Stomach (tissue), 9 donors: Measurements from ENCODE around the gene GRAMD2A. TPM values are rescaled to one million over a fixed set of nuclear protein-coding genes. Genes with fewer than 3 reads are reported as not detected.

Source experiments
- DNase-seq, 2 donors: peaks; one replicate each; pipeline versions ENCODE4 v3.0.0 to v3.0.0-alpha.2; 2013 to 2019
- H3K27ac ChIP-seq, 5 donors: fragments of 200-600 bp in 4 of 5; sonication (generic) in 4 of 5; one replicate each; pipeline ENCODE4 v1.5.1; 2013 to 2019; ENCODE audit warnings: mild to moderate bottlenecking in 1 of 5, moderate library complexity in 1 of 5
- H3K27me3 ChIP-seq, 3 donors: fragments of 200-600 bp; sonication (generic); one replicate each; pipeline ENCODE4 v1.5.1; 2017 to 2019; ENCODE audit warnings: mixed run types in 1 of 3
- H3K36me3 ChIP-seq, 4 donors: fragments of 200-600 bp; sonication (generic); 1 replicate in 3 of 4; 2 replicates in 1 of 4; pipeline ENCODE4 v1.5.1; 2016 to 2019
- H3K4me1 ChIP-seq, 4 donors: fragments of 200-600 bp; sonication (generic); one replicate each; pipeline ENCODE4 v1.5.1; 2016 to 2019
- H3K4me3 ChIP-seq, 4 donors: fragments of 200-600 bp; sonication (generic) in 3 of 4; one replicate each; pipeline ENCODE4 v1.5.1; 2016 to 2019; ENCODE audit warnings: mild to moderate bottlenecking in 1 of 4
- H3K9me3 ChIP-seq, 4 donors: fragments of 200-600 bp; sonication (generic); one replicate each; pipeline ENCODE4 v1.5.1; 2016 to 2019
- CTCF ChIP-seq, 7 experiments: fragments of 450-650 bp in 4 of 7; fragments of 200-600 bp in 3 of 7; sonication (generic) in 3 of 7; IDR thresholded peaks; one replicate each; pipeline ENCODE4 v1.5.1; 2016 to 2019; ENCODE audit warnings: antibody characterized with exemption in 7 of 7, control low read depth in 2 of 7, mild to moderate bottlenecking in 1 of 7
- EP300 ChIP-seq: sonication (generic); formaldehyde crosslinking; IDR thresholded peaks from one replicate; pipeline ENCODE4 v1.6.1; 2017; ENCODE audit warnings: antibody characterized with exemption
- POLR2A ChIP-seq, 4 donors: fragments of 450-650 bp; IDR thresholded peaks; one replicate each; pipeline ENCODE4 v1.6.1; 2016; ENCODE audit warnings: antibody characterized with exemption in 4 of 4, control low read depth in 2 of 4, mild to moderate bottlenecking in 1 of 4, moderate library complexity in 1 of 4
- POLR2AphosphoS5 ChIP-seq, 3 donors: sonication (generic); formaldehyde crosslinking; IDR thresholded peaks; one replicate each; pipeline ENCODE4 v1.6.1; 2016; ENCODE audit warnings: antibody characterized with exemption in 3 of 3
- WGBS, 5 donors: extraction: QIAGEN DNeasy Blood & Tissue Kit in 3 of 5; methylation state at CpG; one replicate each; pipeline versions ENCODE4 v1.1.5 to v1.1.7; 2013 to 2018; 5-methylcytosine and 5-hydroxymethylcytosine counted together
- intact Hi-C: fragments of 100-400 bp; cut with DNase I; formaldehyde crosslinking; loops from one replicate; pipeline ENCODE4 v1.15.1; 2023; ENCODE audit warnings: low total_unique reads
- polyA plus RNA-seq, 3 donors: library from polyadenylated mRNA; stranded (reverse); fragments of 200-250 nt; gene quantifications; one replicate each; pipeline ENCODE4 v1.2.3, GENCODE V29; 2013
- total RNA-seq, 5 donors: library from RNA; depleted of rRNA; stranded (reverse); fragments of >200 nt; gene quantifications; one replicate each; pipeline versions ENCODE4 v1.1.0 to v1.2.3, GENCODE V29; 2014 to 2016
- donor health status: healthy with polysubstance abuse.
- donor health status: Bipolar disorder and iron deficiency.
- donor health status: healthy.

GRAMD2A gene
- total and polyA plus RNA-seq, 8 donors: 0.29 to 0.92 (median 0.59) TPM; not detected in 4

DNA sequence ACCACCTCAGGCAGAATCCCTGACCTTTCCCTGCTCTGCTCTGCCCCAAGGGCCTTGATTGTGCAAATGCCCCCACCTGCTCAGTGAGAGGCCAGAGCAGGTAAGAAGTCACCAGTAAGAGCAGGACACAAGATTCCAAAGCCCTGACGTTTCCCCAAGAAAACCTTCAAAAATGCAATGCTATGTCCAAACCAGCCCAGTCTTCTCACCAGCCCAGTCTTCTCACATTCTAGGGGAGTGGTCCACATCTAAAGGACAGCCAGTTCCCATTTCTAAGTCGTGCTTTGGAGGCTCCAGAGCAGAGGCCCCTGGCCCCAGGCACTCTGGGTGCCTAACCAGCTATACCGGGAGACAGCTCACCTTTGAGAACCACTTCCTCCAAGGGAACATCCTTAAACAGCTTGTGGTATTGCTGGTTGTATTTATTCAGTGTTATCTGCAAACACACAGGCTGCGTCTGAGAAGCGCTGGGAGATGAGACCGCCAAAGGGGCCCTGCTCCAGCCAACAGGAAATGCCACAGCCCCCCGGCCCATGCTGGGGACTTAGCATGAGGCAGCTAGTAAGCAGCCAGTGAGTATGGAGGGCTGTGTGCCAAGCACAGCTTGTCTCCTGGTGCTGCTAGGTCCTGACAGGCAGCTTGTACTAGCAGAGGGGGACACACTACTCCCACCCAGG lies 29.3 kb downstream of the GRAMD2A start:
- Histone ChIP-seq H3K4me1 (peaks cover 11 to 23% (median 15%) of the 10 kb centered on the region in 4 donors), H3K27ac (no peak overlapping the region), H3K27me3 (no peaks in the 10 kb centered on the region), H3K4me3 (no peak overlapping the region), H3K36me3 (no peaks in the 10 kb centered on the region), H3K9me3 (no peaks in the 10 kb centered on the region)
- peak; percentile 34 to 75 for DNase-seq
- WGBS, 5 donors: 24 to 38% (median 30%) methylated on average over 3 to 7 of the region's 7 CpGs
- intact Hi-C loops: no loop called here
- TF ChIP-seq POLR2AphosphoS5 (IDR thresholded peaks at IDR 0.05): no peak
- no peak for TF ChIP-seq CTCF (IDR thresholded peaks at IDR 0.05)
- TF ChIP-seq POLR2A (IDR thresholded peaks at IDR 0.05): no peak
- TF ChIP-seq EP300: no peak

DNA sequence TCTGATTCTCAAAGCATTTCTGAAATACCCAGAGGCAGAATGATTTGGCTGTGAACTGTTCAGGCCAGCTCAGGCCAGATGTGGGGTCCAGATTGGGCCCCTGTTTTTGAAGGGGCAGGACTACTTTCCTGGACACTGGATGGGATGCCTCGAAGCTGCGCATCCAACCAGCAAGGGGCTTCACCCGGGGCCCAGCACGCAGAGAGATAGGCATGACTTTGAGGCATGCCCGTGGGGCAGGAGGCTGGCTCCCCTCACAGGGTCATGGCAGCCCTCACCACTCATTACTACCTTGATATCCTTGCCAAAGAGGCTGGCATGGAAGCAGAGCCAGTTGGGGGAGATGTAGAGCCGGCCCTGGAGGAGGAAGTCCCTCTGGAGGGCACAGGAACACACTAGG lies 30.1 kb downstream of the GRAMD2A start:
- no peaks in the 10 kb centered on the region for H3K36me3 ChIP-seq
- 38 to 95% (median 74%) methylated on average over 1 to 6 of the region's 6 CpGs for WGBS, 5 donors
- intact Hi-C loops: no loop called here
- H3K4me1 ChIP-seq: peaks cover 11 to 23% (median 15%) of the 10 kb centered on the region in 4 donors
- H3K9me3 ChIP-seq: no peaks in the 10 kb centered on the region
- H3K27ac ChIP-seq: no peak overlapping the region
- no peak overlapping the region for H3K4me3 ChIP-seq
- TF ChIP-seq POLR2AphosphoS5 (IDR thresholded peaks at IDR 0.05): no peak
- no peak for TF ChIP-seq CTCF (IDR thresholded peaks at IDR 0.05)
- no peak for TF ChIP-seq EP300
- no peak for TF ChIP-seq POLR2A (IDR thresholded peaks at IDR 0.05)
- DNase-seq: no peak
- H3K27me3 ChIP-seq: no peaks in the 10 kb centered on the region

- TF ChIP-seq POLR2A (IDR thresholded peaks at IDR 0.05) (no peak), POLR2AphosphoS5 (IDR thresholded peaks at IDR 0.05) (no peak), CTCF (IDR thresholded peaks at IDR 0.05) (no peak)
- WGBS, 5 donors: 90 to 97% (median 94%) methylated on average over 5 of the region's 5 CpGs
- no peaks in the 10 kb centered on the region for H3K9me3 ChIP-seq
These were observed 30.7 kb downstream of the GRAMD2A start for GRCh38 chr15:72166716-72167417.

GRCh38 chr15:72163719-72164118 lies 33.9 kb downstream of the GRAMD2A start:
- no peak for TF ChIP-seq CTCF (IDR thresholded peaks at IDR 0.05)
- TF ChIP-seq POLR2A (IDR thresholded peaks at IDR 0.05): no peak
- Histone ChIP-seq H3K27me3 (no peaks in the 10 kb centered on the region), H3K4me3 (no peak overlapping the region), H3K36me3 (no peaks in the 10 kb centered on the region), H3K27ac (no peak overlapping the region), H3K4me1 (peaks cover 5 to 18% (median 12%) of the 10 kb centered on the region in 4 donors), H3K9me3 (no peaks in the 10 kb centered on the region)
- no peak for DNase-seq
- intact Hi-C loops: no loop called here
- 69 to 80% (median 78%) methylated on average over 4 of the region's 4 CpGs for WGBS, 5 donors

More at GRCh38 chr15:72166716-72167417, 30.7 kb downstream of the GRAMD2A start:
- intact Hi-C loops: no loop called here
- Histone ChIP-seq H3K36me3 (no peaks in the 10 kb centered on the region), H3K27me3 (no peaks in the 10 kb centered on the region), H3K4me1 (peaks cover 11 to 24% (median 15%) of the 10 kb centered on the region in 4 donors), H3K27ac (no peak overlapping the region), H3K4me3 (no peak overlapping the region)
- no peak for DNase-seq
